Activated T-cell treated with anti-CD3 and anti-CD28 coated beads, Interleukin-2, amount 50 U/mL, for 4 hours (primary cell): ENCODE results near the gene NUTM1. TPM values are rescaled to one million over a fixed set of nuclear protein-coding genes. Genes with fewer than 3 reads are reported as not detected.

Source experiments
- ATAC-seq, 2 donors: fragments of 200-7000 bp; cut with Tn5 transposase; one replicate each; pipeline ENCODE4 v1.10.0; 2021
- DNase-seq: peaks from one replicate; pipeline ENCODE4 v3.0.0-alpha.2; 2020
- H3K27me3 Mint-ChIP-seq: one replicate; pipeline ENCODE4 v1.8.0; 2021; ENCODE audit warnings: low read depth, mixed read lengths
- H3K36me3 Mint-ChIP-seq: one replicate; pipeline ENCODE4 v1.8.0; 2022; ENCODE audit warnings: mixed read lengths; ENCODE audit not compliant: insufficient read depth
- H3K4me1 Mint-ChIP-seq: one replicate; pipeline ENCODE4 v1.8.0; 2021; ENCODE audit warnings: low read depth, mixed read lengths
- H3K4me3 Mint-ChIP-seq: one replicate; pipeline ENCODE4 v1.8.0; 2021; ENCODE audit warnings: mild to moderate bottlenecking, moderate library complexity, mixed read lengths
- H3K9me3 Mint-ChIP-seq: one replicate; pipeline ENCODE4 v1.8.0; 2021; ENCODE audit warnings: mixed read lengths
- total RNA-seq, 3 donors: library from RNA; stranded (reverse); gene quantifications; one replicate each; pipeline ENCODE4 v1.2.1, GENCODE V29; 2021

Gene NUTM1, protein sequence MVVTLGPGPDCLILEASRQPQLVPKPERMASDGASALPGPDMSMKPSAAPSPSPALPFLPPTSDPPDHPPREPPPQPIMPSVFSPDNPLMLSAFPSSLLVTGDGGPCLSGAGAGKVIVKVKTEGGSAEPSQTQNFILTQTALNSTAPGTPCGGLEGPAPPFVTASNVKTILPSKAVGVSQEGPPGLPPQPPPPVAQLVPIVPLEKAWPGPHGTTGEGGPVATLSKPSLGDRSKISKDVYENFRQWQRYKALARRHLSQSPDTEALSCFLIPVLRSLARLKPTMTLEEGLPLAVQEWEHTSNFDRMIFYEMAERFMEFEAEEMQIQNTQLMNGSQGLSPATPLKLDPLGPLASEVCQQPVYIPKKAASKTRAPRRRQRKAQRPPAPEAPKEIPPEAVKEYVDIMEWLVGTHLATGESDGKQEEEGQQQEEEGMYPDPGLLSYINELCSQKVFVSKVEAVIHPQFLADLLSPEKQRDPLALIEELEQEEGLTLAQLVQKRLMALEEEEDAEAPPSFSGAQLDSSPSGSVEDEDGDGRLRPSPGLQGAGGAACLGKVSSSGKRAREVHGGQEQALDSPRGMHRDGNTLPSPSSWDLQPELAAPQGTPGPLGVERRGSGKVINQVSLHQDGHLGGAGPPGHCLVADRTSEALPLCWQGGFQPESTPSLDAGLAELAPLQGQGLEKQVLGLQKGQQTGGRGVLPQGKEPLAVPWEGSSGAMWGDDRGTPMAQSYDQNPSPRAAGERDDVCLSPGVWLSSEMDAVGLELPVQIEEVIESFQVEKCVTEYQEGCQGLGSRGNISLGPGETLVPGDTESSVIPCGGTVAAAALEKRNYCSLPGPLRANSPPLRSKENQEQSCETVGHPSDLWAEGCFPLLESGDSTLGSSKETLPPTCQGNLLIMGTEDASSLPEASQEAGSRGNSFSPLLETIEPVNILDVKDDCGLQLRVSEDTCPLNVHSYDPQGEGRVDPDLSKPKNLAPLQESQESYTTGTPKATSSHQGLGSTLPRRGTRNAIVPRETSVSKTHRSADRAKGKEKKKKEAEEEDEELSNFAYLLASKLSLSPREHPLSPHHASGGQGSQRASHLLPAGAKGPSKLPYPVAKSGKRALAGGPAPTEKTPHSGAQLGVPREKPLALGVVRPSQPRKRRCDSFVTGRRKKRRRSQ
- total RNA-seq, result not detected

DNA sequence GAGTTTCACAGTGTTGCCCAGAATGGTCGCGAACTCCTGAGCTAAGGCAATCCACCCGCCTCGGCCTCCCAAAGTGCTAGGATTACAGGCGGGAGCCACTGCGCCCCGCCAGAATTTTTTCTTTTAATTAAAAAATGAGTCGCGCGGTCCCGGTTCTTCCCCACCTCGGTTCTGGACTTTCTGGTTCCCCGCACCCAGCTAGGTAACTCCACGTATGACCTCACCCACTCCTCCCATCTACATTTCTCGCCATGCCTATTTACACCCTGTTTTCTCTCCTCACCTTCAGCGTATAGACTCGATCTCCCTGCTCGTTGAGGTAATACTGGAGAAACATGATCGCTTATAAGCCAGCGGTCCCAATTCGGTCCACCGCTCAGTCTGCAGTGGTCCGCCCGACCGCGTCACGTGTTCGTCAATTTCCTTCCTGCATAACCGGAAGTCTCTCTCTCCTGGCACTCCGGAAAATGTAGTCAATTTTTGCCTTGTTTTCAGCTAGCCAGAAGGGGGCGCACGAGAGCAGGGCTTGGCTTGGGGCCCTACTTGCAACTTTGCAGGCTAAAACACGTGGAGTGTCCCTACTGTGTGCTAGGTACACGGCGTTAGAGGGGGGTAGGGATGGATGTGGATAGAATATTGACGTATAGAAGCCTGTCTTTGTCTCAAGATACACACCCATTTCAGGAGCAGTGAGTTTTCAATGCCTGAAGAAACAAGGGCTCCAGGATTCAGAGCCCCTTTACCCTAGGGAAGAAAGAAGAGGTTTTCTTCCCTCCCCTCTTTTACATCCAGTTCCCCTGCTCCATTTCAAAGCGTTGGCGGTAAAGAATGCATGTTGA, at the start of gene NUTM1, which contains the start of gene NOP10:
NUTM1 (plus strand) TSS at position 579 of the 839 bp plus-strand sequence. CDS start 382 bp downstream, outside the sequence.
NOP10 (minus strand) TSS at position 400 of the 839 bp plus-strand sequence; CDS start at position 337, 63 bp downstream.
- Mint-ChIP-seq H3K36me3 (peaks cover 23% of the 10 kb centered on the region), H3K4me3 (no peak within 1 kb of the TSS), H3K27me3 (no peaks in the 10 kb centered on the region), H3K9me3 (no peaks in the 10 kb centered on the region), H3K4me1 (peaks cover 19% of the 10 kb centered on the region)
- ATAC-seq (peak; percentile 92 to 94), DNase-seq (peak; percentile 95)

DNA sequence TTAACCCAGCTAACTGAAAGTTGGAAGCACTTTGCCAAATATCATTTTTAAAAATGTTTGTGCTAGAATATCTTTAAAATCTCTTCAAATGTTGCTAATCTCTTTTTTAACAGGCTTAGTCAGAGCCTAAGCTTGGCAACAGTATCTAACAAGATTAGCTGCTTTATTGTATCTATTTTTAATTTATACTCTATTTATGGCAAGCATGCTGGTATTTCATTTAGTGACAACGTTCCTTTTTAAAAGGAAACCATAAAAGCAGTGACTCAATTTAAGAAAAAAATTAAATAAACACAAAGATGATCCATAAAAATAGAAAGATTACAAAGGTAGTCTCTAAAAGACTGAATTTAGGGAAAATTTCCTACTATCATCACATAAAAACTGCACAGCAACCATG, 46.1 kb upstream of the NUTM1 start:
- Mint-ChIP-seq H3K36me3 (peaks cover 27% of the 10 kb centered on the region), H3K4me1 (peaks cover 41% of the 10 kb centered on the region), H3K4me3 (no peak overlapping the region), H3K27me3 (no peaks in the 10 kb centered on the region), H3K9me3 (no peaks in the 10 kb centered on the region)
- no peak for ATAC-seq
- DNase-seq, result no peak

DNA sequence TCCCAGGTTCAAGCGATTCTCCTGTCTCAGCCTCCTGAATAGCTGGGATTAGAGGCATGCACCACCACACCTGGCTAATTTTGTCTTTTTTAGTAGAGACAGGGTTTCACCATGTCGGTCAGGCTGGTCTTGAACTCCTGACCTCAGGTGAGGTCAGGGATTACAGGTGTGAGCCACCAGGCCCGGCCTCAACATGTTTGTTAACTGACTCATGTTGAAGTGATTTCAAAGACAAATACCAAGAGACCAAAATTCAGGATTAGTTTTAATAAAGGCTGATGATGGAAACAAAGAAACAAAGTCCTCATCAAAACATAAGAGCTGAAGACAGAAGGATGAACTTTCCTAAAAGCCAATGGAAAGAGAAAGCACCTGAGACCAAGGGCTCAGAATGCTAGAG, 42.1 kb upstream of the NUTM1 start:
- no peak overlapping the region for H3K4me3 Mint-ChIP-seq
- peaks cover 61% of the 10 kb centered on the region for H3K4me1 Mint-ChIP-seq
- H3K36me3 Mint-ChIP-seq, result peaks cover 28% of the 10 kb centered on the region
- no peaks in the 10 kb centered on the region for H3K27me3 Mint-ChIP-seq
- DNase-seq, result no peak
- H3K9me3 Mint-ChIP-seq, result no peaks in the 10 kb centered on the region
- no peak for ATAC-seq

DNA sequence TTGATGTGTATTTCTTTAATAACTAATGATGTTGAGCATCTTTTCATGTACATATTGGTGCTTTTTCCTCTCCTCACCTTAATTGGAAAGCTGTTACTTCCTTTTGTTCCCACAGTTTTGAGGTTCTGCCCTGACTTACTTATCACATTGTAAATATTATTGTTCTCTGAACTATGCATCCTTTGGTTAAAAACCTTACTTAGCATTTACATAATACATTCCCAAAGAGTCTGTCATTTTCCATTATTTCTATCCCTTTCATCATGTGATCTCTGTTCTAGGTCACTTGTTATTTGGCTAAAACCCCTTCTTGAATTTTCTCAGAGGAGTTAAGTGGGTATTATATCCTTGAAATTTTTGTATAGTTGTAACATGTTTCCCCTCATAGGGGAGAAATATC, 38.5 kb upstream of the NUTM1 start:
- H3K4me3 Mint-ChIP-seq, result no peak overlapping the region
- ATAC-seq (no peak), DNase-seq (no peak)
- H3K4me1 Mint-ChIP-seq, result peaks cover 53% of the 10 kb centered on the region
- no peaks in the 10 kb centered on the region for H3K27me3 Mint-ChIP-seq
- peaks cover 28% of the 10 kb centered on the region for H3K36me3 Mint-ChIP-seq
- H3K9me3 Mint-ChIP-seq, result no peaks in the 10 kb centered on the region

DNA sequence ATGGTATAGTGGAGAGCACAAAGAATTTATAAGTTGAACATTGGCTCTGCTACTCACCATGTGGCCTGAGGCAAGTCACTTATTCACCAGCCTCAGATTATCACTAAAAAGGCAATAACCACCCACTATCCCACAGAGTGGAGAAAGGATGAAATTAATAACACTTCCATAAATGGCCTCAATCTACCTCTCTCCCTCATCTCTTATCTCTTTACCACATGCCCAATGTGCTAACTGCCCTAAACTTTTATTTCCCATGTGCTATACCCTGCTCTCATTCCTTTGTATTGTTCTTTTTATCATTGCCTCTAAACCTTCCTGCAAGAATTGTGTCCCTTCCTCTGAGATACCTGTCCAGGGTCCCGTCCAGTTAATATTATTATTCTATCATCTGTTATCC, 31.6 kb upstream of the NUTM1 start:
- ATAC-seq, result no peak
- no peak for DNase-seq
- Mint-ChIP-seq H3K36me3 (peaks cover 37% of the 10 kb centered on the region), H3K4me1 (peaks cover 49% of the 10 kb centered on the region), H3K9me3 (no peaks in the 10 kb centered on the region), H3K4me3 (no peak overlapping the region), H3K27me3 (no peaks in the 10 kb centered on the region)

DNA sequence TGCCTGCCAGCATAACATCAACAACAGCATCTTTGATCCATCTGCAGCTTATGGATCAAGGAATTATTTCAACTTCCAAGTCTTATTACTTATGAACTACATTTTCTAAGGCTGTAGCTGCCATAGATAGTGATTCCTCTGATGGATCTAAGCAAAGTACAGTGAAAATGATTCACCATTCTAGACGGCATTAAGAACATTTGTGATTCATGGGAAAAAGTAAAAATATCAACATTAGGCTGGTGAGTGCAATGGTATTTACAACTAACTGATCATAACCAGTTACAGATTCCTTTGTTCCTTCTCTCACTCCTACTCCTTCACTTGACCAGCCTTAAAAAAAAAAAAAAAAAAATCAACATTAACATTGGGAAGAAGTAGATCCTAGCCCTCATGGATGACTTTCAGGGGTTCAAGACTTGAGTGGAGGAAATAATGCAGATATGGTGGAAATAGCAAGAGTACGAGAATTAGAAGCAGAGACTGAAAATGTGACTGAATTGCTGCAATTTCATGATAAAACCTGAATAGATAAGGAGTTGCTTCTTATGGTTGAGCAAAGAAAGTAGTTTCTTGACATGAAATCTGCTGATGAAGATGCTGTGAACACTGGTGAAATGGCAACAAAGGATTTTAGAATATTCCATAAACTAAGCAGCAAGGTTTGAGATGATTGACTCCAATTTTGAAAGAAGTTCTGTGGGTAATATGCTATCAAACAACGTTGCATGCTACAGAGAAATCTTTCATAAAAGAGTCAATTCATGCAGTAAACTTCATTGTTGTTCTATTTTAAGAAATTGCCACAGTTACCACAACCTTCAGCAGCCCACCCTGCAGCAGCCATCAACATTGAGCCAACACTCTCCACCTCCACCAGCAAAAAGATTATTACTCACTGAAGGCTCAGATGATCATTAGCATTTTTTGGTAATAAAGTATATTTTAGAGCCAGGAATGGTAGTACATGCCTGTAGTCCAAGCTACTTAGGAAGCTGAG, 28.3 kb upstream of the NUTM1 start:
- H3K36me3 Mint-ChIP-seq, result peaks cover 27% of the 10 kb centered on the region

DNA sequence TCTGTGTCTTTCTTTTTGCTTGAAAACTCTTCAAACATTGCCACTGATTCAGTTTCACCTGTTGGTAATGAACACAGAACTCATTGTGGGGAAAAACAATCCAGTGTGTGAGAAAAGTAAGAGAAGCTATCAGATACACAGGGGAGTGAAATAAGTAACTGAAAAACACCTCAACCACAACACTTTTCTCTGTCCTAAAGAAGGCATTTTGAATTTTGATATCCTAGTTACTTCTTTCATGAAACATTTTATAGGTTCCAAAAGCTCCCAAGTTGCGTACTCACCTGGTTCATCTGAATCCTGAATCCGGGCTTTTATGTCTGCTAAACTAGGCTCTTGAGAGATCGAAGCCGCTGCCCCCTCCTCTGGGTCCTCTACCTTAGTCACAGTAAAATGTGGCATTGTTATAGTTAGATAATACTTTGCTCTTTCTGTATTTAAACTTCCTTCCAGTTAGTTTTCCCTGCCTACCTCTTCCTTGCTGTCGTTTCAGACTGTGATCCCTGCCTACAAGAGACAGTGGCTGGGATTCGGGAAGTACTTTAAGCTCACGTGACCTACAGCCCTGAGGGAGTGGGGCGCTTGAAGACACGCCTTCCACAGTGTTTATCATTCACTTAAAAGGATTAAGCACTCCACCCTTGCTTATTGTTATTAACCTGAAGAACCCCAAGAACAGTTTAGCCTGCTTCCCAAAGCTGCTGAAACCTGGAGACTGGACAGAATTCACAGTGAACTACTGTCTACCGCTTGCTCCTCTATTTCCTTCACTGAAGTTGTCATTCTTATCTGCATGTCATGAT, 24.6 kb upstream of the NUTM1 start:
- ATAC-seq (peak; percentile 87), DNase-seq (no peak)
- peak overlapping the region; percentile 94 for H3K4me3 Mint-ChIP-seq
- H3K27me3 Mint-ChIP-seq, result no peaks in the 10 kb centered on the region
- peaks cover 48% of the 10 kb centered on the region for H3K4me1 Mint-ChIP-seq
- H3K36me3 Mint-ChIP-seq, result peaks cover 10% of the 10 kb centered on the region
- H3K9me3 Mint-ChIP-seq, result no peaks in the 10 kb centered on the region

More for the DNA sequence above, 28.3 kb upstream of the NUTM1 start:
- Mint-ChIP-seq H3K27me3 (no peaks in the 10 kb centered on the region), H3K4me3 (no peak overlapping the region), H3K4me1 (peaks cover 52% of the 10 kb centered on the region), H3K9me3 (no peaks in the 10 kb centered on the region)
- ATAC-seq, result no peak
- DNase-seq, result no peak

DNA sequence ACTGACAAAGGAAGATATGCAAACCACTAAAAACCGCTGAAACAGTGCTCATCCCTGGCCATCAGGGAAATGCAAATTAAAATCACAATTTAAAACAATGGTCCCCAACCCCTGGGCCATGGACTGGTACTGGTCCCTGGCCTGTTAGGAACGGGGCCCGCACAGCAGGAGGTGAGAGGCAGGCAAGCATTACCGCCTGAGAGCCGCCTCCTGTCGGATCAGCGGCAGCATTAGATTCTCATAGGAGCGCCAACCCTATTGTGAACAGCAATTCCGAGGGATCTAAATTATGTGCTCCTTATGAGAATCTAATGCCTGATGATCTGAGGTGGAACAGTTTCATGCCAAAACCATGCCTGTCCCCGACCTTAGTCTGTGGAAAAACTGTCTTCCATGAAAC, 19.9 kb upstream of the NUTM1 start:
- H3K4me1 Mint-ChIP-seq, result peaks cover 49% of the 10 kb centered on the region
- no peaks in the 10 kb centered on the region for H3K36me3 Mint-ChIP-seq
- no peak for DNase-seq
- no peak for ATAC-seq
- no peaks in the 10 kb centered on the region for H3K9me3 Mint-ChIP-seq
- no peak overlapping the region for H3K4me3 Mint-ChIP-seq
- no peaks in the 10 kb centered on the region for H3K27me3 Mint-ChIP-seq

DNA sequence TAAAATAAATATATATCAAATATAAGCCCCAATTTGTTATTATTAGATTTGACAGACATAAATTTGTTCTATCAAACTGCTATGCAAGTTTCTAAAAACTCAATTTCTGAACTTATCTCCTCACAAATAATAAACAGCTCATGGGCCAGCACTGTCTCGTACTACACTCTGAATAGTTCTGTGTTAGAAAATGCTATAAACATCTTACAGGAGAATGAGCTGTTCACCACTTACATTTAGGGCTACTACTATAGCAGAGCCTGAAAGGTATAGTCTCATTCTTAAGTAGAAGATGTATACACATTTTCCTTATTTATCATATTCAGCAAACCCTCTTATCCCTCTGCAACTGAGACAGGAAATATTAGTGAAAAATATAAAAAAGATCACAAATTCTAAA, 18.2 kb upstream of the NUTM1 start:
- Mint-ChIP-seq H3K27me3 (no peaks in the 10 kb centered on the region), H3K36me3 (peaks cover under 1% of the 10 kb centered on the region), H3K4me1 (peaks cover 54% of the 10 kb centered on the region), H3K9me3 (no peaks in the 10 kb centered on the region), H3K4me3 (no peak overlapping the region)
- no peak for DNase-seq
- ATAC-seq, result no peak

DNA sequence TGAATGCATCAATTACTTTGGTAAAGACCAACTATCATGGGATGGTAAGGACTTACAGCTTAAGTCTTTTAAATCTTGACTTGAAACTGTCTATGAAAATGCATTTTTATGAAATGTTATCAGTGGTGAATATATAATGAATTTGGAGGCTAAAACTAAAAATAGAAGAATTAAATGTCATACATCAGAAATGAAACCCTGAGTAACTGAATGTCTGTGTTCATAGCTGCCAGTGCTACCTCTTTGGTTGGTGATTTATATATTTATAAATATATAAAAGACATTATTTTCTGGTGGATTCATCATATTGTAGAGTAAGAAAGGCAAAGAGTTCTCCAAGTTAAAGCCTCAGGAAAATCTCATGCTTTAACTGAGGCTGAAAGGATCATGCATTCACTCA, 17.7 kb upstream of the NUTM1 start:
- ATAC-seq (no peak), DNase-seq (no peak)
- Mint-ChIP-seq H3K4me1 (peaks cover 54% of the 10 kb centered on the region), H3K36me3 (peaks cover 2% of the 10 kb centered on the region), H3K4me3 (no peak overlapping the region), H3K27me3 (no peaks in the 10 kb centered on the region), H3K9me3 (no peaks in the 10 kb centered on the region)

DNA sequence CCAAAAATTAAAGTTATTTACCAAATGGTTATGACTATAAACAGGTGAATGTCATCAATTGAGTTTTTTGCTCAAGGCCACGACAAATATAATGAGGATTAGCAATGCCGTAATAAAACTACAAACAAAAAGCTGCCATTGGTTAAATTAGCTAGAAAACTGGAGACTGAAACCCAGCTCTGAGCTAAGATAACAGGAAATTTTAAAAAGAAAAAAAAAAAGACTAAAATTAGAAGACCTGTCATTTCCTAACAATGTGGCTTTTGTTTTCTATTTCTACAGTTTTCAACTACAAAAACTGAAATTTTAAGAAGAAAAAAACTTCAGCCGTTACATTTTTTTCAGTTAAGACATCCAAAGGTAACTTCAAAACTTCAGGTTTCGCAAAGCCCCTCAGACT, 15.2 kb upstream of the NUTM1 start:
- peaks cover 8% of the 10 kb centered on the region for H3K36me3 Mint-ChIP-seq
- H3K4me1 Mint-ChIP-seq, result peaks cover 65% of the 10 kb centered on the region
- ATAC-seq (peak in 1 of 2 donors; percentile 24), DNase-seq (no peak)
- no peaks in the 10 kb centered on the region for H3K27me3 Mint-ChIP-seq
- H3K4me3 Mint-ChIP-seq, result peak overlapping the region; percentile 61
- no peaks in the 10 kb centered on the region for H3K9me3 Mint-ChIP-seq

DNA sequence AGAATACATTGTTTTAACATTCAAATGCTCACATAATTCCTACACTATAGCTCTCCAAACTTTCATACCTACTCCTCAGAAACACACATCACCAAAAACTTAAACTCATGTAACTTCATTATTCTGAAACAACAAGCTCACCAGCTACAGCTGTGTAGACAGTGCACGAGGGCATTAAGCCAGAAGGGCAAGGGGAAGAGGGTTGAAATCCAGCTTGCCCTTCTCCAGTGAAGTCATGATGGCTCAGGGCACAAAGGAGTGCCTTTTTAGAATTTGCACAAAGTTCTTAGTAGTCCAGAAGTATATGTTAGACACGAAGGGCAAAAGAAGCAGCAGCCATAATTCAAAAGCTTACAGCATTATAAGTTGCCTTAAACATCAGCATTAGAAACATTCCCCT, 14.1 kb upstream of the NUTM1 start:
- no peaks in the 10 kb centered on the region for H3K27me3 Mint-ChIP-seq
- peak overlapping the region; percentile 40 for H3K4me3 Mint-ChIP-seq
- ATAC-seq, result no peak
- peaks cover 8% of the 10 kb centered on the region for H3K36me3 Mint-ChIP-seq
- peaks cover 72% of the 10 kb centered on the region for H3K4me1 Mint-ChIP-seq
- no peak for DNase-seq
- H3K9me3 Mint-ChIP-seq, result no peaks in the 10 kb centered on the region
